Hematopoietic multipotent progenitor cell treated with erythropoietin and hydrocortisone succinate and interleukin-3 and kit ligand, for 6 days (in vitro differentiated cells): ENCODE measurements around the gene PLAC1.

ENCODE experiments used
- DNase-seq: peaks from one replicate; pipeline ENCODE4 v3.0.0-alpha.2; 2015

PLAC1 gene

GRCh38 chrX:134537179-134537955 lies 120.9 kb downstream of the PLAC1 start:
- DNase-seq = no peak

- no peak for DNase-seq
Measured at GRCh38 chrX:134533952-134534351, 124.3 kb downstream of the PLAC1 start.

GRCh38 chrX:134533352-134533751 lies 124.9 kb downstream of the PLAC1 start:
- no peak for DNase-seq

GRCh38 chrX:134530845-134531244 lies 127.4 kb downstream of the PLAC1 start:
- no peak for DNase-seq

- no peak for DNase-seq
Measured at GRCh38 chrX:134529481-134529880, 128.8 kb downstream of the PLAC1 start.

- no peak for DNase-seq
Measured at GRCh38 chrX:134528960-134529359, 129.3 kb downstream of the PLAC1 start.

GRCh38 chrX:134526399-134526798 lies 131.9 kb downstream of the PLAC1 start:
- no peak for DNase-seq

GRCh38 chrX:134525086-134525792 lies 133.0 kb downstream of the PLAC1 start:
- no peak for DNase-seq

- no peak for DNase-seq
Measured at GRCh38 chrX:134524181-134524580, 134.1 kb downstream of the PLAC1 start.

GRCh38 chrX:134520860-134521390 lies 137.3 kb downstream of the PLAC1 start:
- DNase-seq = peak; percentile 74
